HG02870 (cell line): ENCODE measurements around the gene MAP2K4.
A peak's percentile ranks its signal among the peaks of the same experiment; 100 is the strongest.

Source experiments
- ATAC-seq: cut with Tn5 transposase; IDR thresholded peaks from one replicate; pipeline ENCODE4 v1.9.1; 2021; ENCODE audit warnings: mild to moderate bottlenecking, moderate library complexity; ENCODE audit not compliant: unreplicated experiment

The MAP2K4 gene

GRCh38 chr17:12085076-12085949 is 64.6 kb downstream of the MAP2K4 start:
- ATAC-seq = no peak

GRCh38 chr17:12088035-12088434 is 67.4 kb downstream of the MAP2K4 start:
- no peak for ATAC-seq

GRCh38 chr17:12089809-12090384 is 69.2 kb downstream of the MAP2K4 start:
- ATAC-seq = no peak

GRCh38 chr17:12094336-12094735 is 73.7 kb downstream of the MAP2K4 start:
- ATAC-seq = no peak

- no peak for ATAC-seq
Observed at GRCh38 chr17:12095522-12095921, 74.8 kb downstream of the MAP2K4 start.

- ATAC-seq = no peak
Observed at GRCh38 chr17:12097326-12097725, 76.6 kb downstream of the MAP2K4 start.

GRCh38 chr17:12098568-12098967 is 77.9 kb downstream of the MAP2K4 start:
- peak; percentile 89 for ATAC-seq

- ATAC-seq = no peak
Observed at GRCh38 chr17:12099412-12099811, 78.7 kb downstream of the MAP2K4 start.

GRCh38 chr17:12104831-12105230 is 84.2 kb downstream of the MAP2K4 start:
- no peak for ATAC-seq

- ATAC-seq = no peak
Observed at GRCh38 chr17:12107905-12108304, 87.2 kb downstream of the MAP2K4 start.

GRCh38 chr17:12110906-12111305 is 90.2 kb downstream of the MAP2K4 start:
- ATAC-seq = no peak

GRCh38 chr17:12113156-12113555 is 92.5 kb downstream of the MAP2K4 start:
- ATAC-seq = no peak

- no peak for ATAC-seq
Observed at GRCh38 chr17:12114686-12115418, 94.2 kb downstream of the MAP2K4 start.

GRCh38 chr17:12116143-12116542 is 95.5 kb downstream of the MAP2K4 start:
- no peak for ATAC-seq

- no peak for ATAC-seq
Observed at GRCh38 chr17:12118617-12119016, 97.9 kb downstream of the MAP2K4 start.

- ATAC-seq = no peak
Observed at GRCh38 chr17:12122075-12122474, 101.4 kb downstream of the MAP2K4 start.

- no peak for ATAC-seq
Observed at GRCh38 chr17:12127177-12127576, 106.5 kb downstream of the MAP2K4 start.

GRCh38 chr17:12127667-12128066 is 107.0 kb downstream of the MAP2K4 start:
- no peak for ATAC-seq

- ATAC-seq = no peak
Observed at GRCh38 chr17:12128946-12129345, 108.3 kb downstream of the MAP2K4 start.

- no peak for ATAC-seq
Observed at GRCh38 chr17:12133183-12133582, 112.5 kb downstream of the MAP2K4 start.

GRCh38 chr17:12134101-12134500 is 113.4 kb downstream of the MAP2K4 start:
- no peak for ATAC-seq

GRCh38 chr17:12134587-12134986 is 113.9 kb downstream of the MAP2K4 start:
- no peak for ATAC-seq
